ENCODE data around the gene APOL5.

DNA sequence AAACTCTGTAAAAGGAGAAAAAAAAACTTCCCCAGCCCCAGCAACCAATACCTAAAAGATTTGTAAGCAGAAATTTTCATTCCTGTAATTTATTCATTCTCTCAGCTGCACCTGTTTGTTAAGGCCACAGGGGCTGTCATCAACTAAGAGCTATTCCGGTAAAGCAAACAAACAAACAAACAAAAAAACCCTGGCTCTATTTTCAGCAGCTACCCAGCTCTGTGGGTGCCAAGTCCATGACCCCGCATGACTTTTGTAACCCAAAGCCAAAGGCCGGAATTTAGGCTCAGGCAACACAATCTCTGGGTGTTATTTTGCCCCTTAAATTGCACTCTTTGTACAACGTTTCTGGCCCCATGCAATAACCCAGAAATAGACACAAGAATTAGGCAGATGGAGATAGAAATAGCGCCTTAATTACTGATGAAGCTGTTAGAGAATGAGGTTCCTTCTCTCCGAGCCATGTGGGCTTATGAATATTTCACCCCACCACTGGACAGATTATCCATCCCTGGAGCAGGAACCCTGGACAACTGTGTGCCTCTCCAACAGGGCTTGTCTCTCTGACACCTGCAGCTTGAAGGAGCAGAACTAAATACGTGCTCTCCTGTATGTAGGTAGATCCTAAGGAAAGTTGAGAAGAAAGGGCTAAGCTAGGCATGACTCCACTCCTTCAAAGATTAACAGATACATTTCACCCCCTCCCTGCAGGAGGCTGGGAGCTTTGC is 40.0 kb upstream of the APOL5 start:
- TF ChIP-seq, protein P1, sequence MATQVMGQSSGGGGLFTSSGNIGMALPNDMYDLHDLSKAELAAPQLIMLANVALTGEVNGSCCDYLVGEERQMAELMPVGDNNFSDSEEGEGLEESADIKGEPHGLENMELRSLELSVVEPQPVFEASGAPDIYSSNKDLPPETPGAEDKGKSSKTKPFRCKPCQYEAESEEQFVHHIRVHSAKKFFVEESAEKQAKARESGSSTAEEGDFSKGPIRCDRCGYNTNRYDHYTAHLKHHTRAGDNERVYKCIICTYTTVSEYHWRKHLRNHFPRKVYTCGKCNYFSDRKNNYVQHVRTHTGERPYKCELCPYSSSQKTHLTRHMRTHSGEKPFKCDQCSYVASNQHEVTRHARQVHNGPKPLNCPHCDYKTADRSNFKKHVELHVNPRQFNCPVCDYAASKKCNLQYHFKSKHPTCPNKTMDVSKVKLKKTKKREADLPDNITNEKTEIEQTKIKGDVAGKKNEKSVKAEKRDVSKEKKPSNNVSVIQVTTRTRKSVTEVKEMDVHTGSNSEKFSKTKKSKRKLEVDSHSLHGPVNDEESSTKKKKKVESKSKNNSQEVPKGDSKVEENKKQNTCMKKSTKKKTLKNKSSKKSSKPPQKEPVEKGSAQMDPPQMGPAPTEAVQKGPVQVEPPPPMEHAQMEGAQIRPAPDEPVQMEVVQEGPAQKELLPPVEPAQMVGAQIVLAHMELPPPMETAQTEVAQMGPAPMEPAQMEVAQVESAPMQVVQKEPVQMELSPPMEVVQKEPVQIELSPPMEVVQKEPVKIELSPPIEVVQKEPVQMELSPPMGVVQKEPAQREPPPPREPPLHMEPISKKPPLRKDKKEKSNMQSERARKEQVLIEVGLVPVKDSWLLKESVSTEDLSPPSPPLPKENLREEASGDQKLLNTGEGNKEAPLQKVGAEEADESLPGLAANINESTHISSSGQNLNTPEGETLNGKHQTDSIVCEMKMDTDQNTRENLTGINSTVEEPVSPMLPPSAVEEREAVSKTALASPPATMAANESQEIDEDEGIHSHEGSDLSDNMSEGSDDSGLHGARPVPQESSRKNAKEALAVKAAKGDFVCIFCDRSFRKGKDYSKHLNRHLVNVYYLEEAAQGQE (IDR thresholded peaks at IDR 0.05; ENCODE audit: insufficient replicate concordance, low read depth), result no peak
- TF ChIP-seq SPI1 (IDR thresholded peaks at IDR 0.05; ENCODE audit: borderline replicate concordance, low read depth) (no peak), CTCF (IDR thresholded peaks at IDR 0.05; ENCODE audit: insufficient read depth, low read length) (no peak), POLR2AphosphoS5 (IDR thresholded peaks at IDR 0.05; ENCODE audit: low read depth) (no peak)

All from HL-60 (cell line).